Right ventricle myocardium inferior (tissue), 1 donor: ENCODE data around the gene ACTR1A. TPM values are rescaled to one million over a fixed set of nuclear protein-coding genes. Genes with fewer than 3 reads are reported as not detected.

Source experiments
- ATAC-seq: fragments of 200-7000 bp; cut with Tn5 transposase; one replicate; pipeline ENCODE4 v1.9.1; 2020; ENCODE audit warnings: mild to moderate bottlenecking, moderate library complexity
- DNase-seq: peaks from one replicate; pipeline ENCODE4 v3.0.0; 2021; ENCODE audit errors: missing footprints
- intact Hi-C: fragments of 100-400 bp; cut with DNase I; formaldehyde crosslinking; loops from one replicate; pipeline ENCODE4 v1.11.0; 2022
- microRNA-seq: library from miRNA; unstranded; fragments of <30 nt; microRNA quantifications from one replicate; pipeline ENCODE4 v1.2.0, GENCODE V29; 2020
- total RNA-seq: library from RNA; stranded (reverse); fragmentation: NEBNext Ultra II Directional; extraction: Animal tissue kit (Norgen Biotek cat#: 25700); gene quantifications from one replicate; pipeline ENCODE4 v1.2.1, GENCODE V29; 2021
- donor health status: DM: no; HTN: yes; CAD: no; lungs with severe emphysema.

Gene ACTR1A
- total RNA-seq, 1 donor from 2014 or later = 101 TPM

GRCh38 chr10:102437515-102437914 lies 65.0 kb downstream of the ACTR1A start:
- intact Hi-C loops = no loop called here
- DNase-seq (no peak), ATAC-seq (no peak)

- intact Hi-C loops = no loop called here
- DNase-seq = no peak
- no peak for ATAC-seq
Observed at GRCh38 chr10:102436312-102436711, 66.2 kb downstream of the ACTR1A start.

- DNase-seq (no peak), ATAC-seq (no peak)
- intact Hi-C loops = no loop called here
Observed at GRCh38 chr10:102435529-102436233, 66.8 kb downstream of the ACTR1A start.

DNA sequence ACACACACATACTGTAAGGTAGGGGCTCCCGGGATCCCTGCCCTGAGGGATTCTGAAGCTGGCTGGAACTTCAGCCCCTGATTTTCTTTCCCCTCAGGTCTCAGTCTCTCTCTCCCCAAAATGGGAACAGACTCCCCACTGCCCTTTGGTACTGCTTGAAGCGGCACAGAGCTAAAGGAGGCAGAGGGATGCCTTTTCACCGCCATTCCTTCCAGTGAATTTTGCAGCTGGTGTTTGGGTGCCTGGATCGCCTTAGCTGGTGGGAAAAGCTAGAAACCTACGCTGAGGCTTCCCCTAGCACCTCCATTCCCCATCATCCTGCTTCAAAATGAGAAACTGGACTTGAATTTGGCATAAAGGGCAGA lies 67.4 kb downstream of the ACTR1A start:
- intact Hi-C loops = no loop called here
- no peak for DNase-seq
- no peak for ATAC-seq

DNA sequence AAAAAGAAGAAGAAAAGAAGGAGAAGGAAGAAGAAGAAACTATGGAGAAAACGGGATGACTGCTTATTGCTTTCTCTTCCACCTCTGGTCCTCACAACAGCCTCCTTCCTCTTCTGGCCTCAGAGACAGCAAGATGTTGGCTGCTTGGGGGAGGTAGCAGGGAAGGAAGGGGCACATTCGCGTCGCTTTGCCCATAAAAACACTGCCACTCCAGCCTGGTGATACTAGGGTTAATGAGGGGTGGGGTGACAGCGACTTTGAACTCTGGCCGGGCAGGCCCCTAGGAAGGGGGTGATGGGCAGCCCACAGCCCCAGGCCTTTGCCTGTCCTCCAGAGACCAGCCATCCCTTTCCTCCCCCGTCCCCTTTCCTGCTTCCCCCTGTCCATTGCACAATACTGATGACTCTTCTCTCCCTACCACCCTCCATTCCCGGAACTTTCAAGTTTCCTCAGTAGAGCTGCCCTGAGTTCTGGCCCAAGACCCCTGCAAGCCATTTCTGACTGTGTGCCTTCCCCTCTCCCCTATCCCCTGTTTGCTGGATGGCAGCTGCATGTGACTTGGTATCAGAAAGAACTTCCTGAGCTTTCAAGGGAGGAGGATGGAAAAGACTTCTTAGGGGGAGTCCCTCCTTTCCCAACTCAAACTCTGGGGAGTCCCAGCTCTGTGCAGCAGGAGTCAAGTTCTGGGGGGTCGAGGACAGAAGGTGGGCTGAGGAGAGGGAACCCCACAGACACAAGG lies 67.9 kb downstream of the ACTR1A start:
- intact Hi-C loops = no loop called here
- no peak for DNase-seq
- ATAC-seq = no peak

DNA sequence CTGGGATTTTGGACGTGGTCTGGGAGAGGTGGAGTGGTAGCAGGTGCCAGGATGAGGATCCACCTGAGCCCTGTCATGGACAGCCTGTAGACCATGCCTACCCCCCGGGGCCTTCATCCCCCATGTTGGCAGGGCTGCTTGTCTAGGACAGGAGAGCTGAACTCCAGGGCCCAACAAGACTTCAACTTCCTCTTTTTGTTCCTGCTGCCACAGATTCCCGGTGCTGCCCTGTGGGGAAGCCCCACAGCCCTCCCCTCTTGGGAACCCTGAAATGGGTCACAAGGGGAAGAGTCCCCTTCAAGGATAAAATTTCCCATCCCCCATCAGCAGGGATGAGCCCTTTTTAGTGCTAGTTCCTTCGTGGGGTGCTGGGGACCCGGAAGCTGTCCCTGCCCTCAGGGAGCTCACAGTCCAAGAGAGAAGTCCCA lies 68.9 kb downstream of the ACTR1A start:
- intact Hi-C loops = loop anchor here (2.0 kb wide), 1 partner anchor 17 kb away; the partner anchor contains the start of gene C10orf95

DNA sequence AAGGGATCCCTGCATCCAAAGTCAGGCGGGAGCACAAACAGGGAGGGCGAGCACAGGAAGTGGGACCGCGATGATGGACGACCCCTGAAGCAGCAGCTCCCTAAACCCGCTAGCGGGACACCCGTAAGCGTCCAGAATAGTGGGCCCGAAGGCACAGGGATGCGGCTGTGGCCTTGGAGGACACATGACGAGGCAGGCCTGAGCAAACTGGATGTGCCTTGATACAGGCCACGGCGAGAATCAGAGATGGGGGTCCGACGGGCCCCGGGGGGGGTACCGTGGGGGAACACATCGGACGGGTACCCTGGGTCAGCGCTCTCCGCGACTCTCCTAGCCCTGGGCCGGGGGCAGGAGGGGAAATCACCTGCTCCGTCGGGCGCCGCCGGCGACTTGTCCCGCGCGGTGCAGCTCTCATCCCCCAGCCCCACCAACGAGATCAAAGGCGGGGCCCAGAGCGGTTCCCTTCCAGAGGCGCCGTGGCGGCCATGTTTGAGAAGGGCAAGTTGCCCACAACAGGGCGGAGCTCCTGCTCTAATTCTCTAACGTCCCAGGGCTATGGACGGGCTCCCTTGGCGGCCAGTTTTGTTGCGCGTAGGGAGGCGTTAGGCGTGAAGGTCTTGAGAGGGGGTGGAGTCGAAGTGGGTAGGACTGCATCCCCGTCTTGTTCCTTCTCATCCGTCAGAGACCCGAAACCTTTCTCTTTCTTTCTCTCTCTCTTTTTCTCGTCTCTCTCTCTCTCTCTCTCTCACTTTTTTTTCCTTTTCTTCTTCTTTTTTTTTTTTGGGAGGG lies 70.2 kb downstream of the ACTR1A start, which contains the start of gene CUEDC2:
TSS of gene CUEDC2 (minus strand) at position 413 of the 789 bp plus-strand sequence. CDS start 7,386 bp downstream, outside the sequence.
- intact Hi-C loops = loop anchor here (1.0 to 2.0 kb wide), 2 partner anchors 10 to 18 kb away; partner anchors contain the start of gene C10orf95

More for the DNA sequence above, 68.9 kb downstream of the ACTR1A start:
- ATAC-seq = no peak
- DNase-seq = no peak

DNA sequence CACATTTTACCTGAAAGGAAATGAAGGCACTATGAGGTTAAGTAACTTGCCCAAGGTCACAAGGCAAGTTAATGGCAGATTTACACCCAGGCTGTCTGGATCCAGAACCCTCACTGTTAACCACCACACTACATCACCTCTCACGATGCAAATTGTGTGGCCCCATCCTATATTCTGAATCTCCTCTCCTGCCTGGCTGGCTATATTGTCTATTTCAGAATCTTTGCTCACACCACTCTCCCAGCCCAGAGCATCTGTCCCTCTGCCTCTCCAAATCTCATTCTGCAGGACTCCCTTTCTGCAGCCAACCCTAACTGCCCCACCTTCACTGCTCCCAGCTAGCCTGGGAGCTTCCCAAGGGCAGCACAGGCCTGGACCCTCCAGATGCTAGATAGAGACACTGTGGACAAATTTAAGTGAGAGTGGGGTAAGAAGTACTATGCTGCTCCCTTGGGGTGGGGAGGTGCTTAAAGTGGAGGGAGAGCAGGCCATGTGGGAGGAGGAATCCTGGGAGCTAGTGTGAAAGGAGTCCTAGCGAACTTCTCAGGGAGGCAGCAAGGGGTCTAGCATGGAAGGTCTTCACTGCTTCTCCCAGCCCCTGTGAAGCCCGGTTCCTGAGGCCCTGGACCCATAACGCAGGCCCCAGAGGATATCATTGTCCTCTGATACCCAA lies 70.9 kb downstream of the ACTR1A start:
- ATAC-seq (peak; percentile 6), DNase-seq (no peak)
- intact Hi-C loops = loop anchor here (1.0 to 2.0 kb wide), 2 partner anchors 9 to 19 kb away; partner anchors contain the start of gene C10orf95

More for the DNA sequence above, 70.2 kb downstream of the ACTR1A start, which contains the start of gene CUEDC2:
- DNase-seq (peak; percentile 98), ATAC-seq (peak; percentile 96)

DNA sequence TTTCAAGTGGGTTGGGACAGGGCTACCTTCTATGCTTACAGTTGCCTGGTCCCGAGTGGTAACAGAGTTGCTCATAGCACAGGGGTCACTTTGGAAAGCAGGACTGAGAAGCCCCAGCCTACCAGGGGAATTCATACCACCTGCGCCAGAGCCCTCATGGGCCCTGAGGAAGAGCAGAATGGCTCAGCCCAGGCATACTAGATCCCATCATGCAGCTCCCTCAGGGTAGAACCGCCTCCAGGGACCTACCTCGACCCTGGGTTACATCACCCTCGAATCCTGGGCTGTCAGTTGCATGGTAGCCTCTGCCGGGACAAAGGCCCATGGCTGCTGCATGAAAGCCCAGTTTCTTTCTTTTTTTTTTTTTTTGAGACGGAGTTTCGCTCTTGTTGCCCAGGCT lies 73.0 kb downstream of the ACTR1A start:
- DNase-seq = no peak
- no peak for ATAC-seq
- intact Hi-C loops = no loop called here

Small RNA genes within 50 kb of the gene (microRNA-seq; reads per million reads assigned to microRNA genes)
- gene MIR146B = 250 reads per million, percentile 63 among the genes with 10 or more reads in this experiment

Other genes starting within 250 kb of the ACTR1A start
- 15.1 TPM for gene NFKB2, start 107.0 kb downstream of the ACTR1A start, total RNA-seq
- gene PSD, start 83.9 kb downstream of the ACTR1A start, total RNA-seq = 0.49 TPM
- gene FBXL15, start 81.9 kb downstream of the ACTR1A start, total RNA-seq = 8.4 TPM
- 84.5 TPM for gene CUEDC2, start 70.1 kb downstream of the ACTR1A start, total RNA-seq
- not detected for gene C10orf95, start 51.2 kb downstream of the ACTR1A start, total RNA-seq
- gene SUFU, start 1.3 kb upstream of the ACTR1A start, total RNA-seq = 7.8 TPM
- gene TRIM8, start 141.8 kb upstream of the ACTR1A start, total RNA-seq = 109 TPM
- gene ARL3, start 211.7 kb upstream of the ACTR1A start, total RNA-seq = 15.4 TPM
- 0.68 TPM for gene SFXN2, start 211.9 kb upstream of the ACTR1A start, total RNA-seq
- 25.9 TPM for gene WBP1L, start 241.2 kb upstream of the ACTR1A start, total RNA-seq